SK-N-SH (cell line): ENCODE data around the gene DIS3L2. TPM values are rescaled to one million over a fixed set of nuclear protein-coding genes. Genes with fewer than 3 reads are reported as not detected.

ENCODE experiments used
- CTCF ChIA-PET: fragments of 300-600, 350-600 bp; formaldehyde crosslinking; extraction: SDS; loops from one replicate; lab custom pipeline; 2021; lab: Yijun Ruan, JAX
- POLR2A ChIA-PET: fragments of 350-600 bp; sonication (Branson Sonifier 250); formaldehyde crosslinking; extraction: SDS; loops from one replicate; lab custom pipeline; 2020; ENCODE audit warnings: antibody characterized with exemption, inconsistent platforms; lab: Yijun Ruan, JAX
- DNase-seq: peaks from one replicate; pipeline ENCODE4 v3.0.0; 2012
- H2AFZ ChIP-seq: fragments of 200-600 bp; sonication (generic); 2 replicates; pipeline ENCODE4 v1.8.1; 2016; ENCODE audit warnings: antibody characterized with exemption, mild to moderate bottlenecking, low read depth
- H3F3A ChIP-seq: fragments of 200-600 bp; sonication (generic); replicated peaks from 2 replicates; pipeline ENCODE3; 2016; ENCODE audit warnings: antibody characterized with exemption, mild to moderate bottlenecking; ENCODE audit not compliant: insufficient read depth
- H3K27ac ChIP-seq, 2 experiments: fragments of 200-500 bp in 1 of 2; fragments of 200-600 bp in 1 of 2; sonication (Bioruptor generic) in 1 of 2; sonication (generic), shearing (Covaris generic) in 1 of 2; 2 replicates each; pipeline versions ENCODE4 v1.5.1 to v1.6.1; 2014 to 2016; ENCODE audit warnings: low read depth in 2 of 2, inconsistent platforms in 1 of 2, low read length in 1 of 2, mild to moderate bottlenecking in 1 of 2, mixed read lengths in 1 of 2
- H3K27me3 ChIP-seq: fragments of 200-600 bp; sonication (generic), shearing (Covaris generic); 2 replicates; pipeline ENCODE4 v1.6.1; 2016; ENCODE audit warnings: mixed run types; ENCODE audit not compliant: insufficient read depth
- H3K36me3 ChIP-seq, 2 experiments: fragments of 200-500 bp in 1 of 2; fragments of 200-600 bp in 1 of 2; sonication (Bioruptor generic) in 1 of 2; sonication (generic) in 1 of 2; replicated peaks in 1 of 2; 2 replicates each; pipeline versions ENCODE3 to v1.5.1; 2014 to 2016; ENCODE audit warnings: low read length in 1 of 2, mild to moderate bottlenecking in 1 of 2; ENCODE audit not compliant: insufficient read depth in 2 of 2, control insufficient read depth in 1 of 2
- H3K4me1 ChIP-seq, 2 experiments: fragments of 200-500 bp in 1 of 2; fragments of 200-600 bp in 1 of 2; sonication (Bioruptor generic) in 1 of 2; sonication (generic), shearing (Covaris generic) in 1 of 2; 2 replicates each; pipeline versions ENCODE4 v1.5.1 to v1.6.1; 2014 to 2016; ENCODE audit warnings: low read depth in 1 of 2, low read length in 1 of 2, mixed run types in 1 of 2; ENCODE audit not compliant: insufficient read depth in 2 of 2, control insufficient read depth in 1 of 2
- H3K4me2 ChIP-seq: fragments of 200-600 bp; sonication (generic), shearing (Covaris generic); 2 replicates; pipeline ENCODE4 v1.6.1; 2017; ENCODE audit warnings: mixed run types
- H3K4me3 ChIP-seq, 2 experiments: fragments of 200-500 bp in 1 of 2; fragments of 200-600 bp in 1 of 2; sonication (Bioruptor generic) in 1 of 2; sonication (generic), shearing (Covaris generic) in 1 of 2; 2 replicates each; pipeline versions ENCODE4 v1.5.1 to v1.8.1; 2014 to 2016; ENCODE audit warnings: low read depth in 2 of 2, inconsistent platforms in 1 of 2, low read length in 1 of 2, mild to moderate bottlenecking in 1 of 2, mixed read lengths in 1 of 2, moderate library complexity in 1 of 2
- H3K79me2 ChIP-seq: fragments of 200-600 bp; sonication (generic); 2 replicates; pipeline ENCODE4 v1.8.1; 2017; ENCODE audit warnings: mild to moderate bottlenecking; ENCODE audit not compliant: insufficient read depth
- H3K9ac ChIP-seq: fragments of 200-600 bp; sonication (generic); 2 replicates; pipeline ENCODE4 v1.6.1; 2017; ENCODE audit warnings: mixed run types
- H3K9me2 ChIP-seq: fragments of 200-600 bp; sonication (generic); 2 replicates; pipeline ENCODE4 v1.6.1; 2017; ENCODE audit warnings: mixed run types
- H3K9me3 ChIP-seq: fragments of 200-600 bp; sonication (generic); 2 replicates; pipeline ENCODE4 v1.6.1; 2017; ENCODE audit warnings: mixed run types, mild to moderate bottlenecking, moderate library complexity
- H4K20me1 ChIP-seq: fragments of 200-600 bp; sonication (generic); 2 replicates; pipeline ENCODE4 v1.6.1; 2017; ENCODE audit warnings: mild to moderate bottlenecking, mixed run types; ENCODE audit not compliant: insufficient read depth
- EZH2phosphoT487 ChIP-seq: fragments of 200-600 bp; sonication (generic); IDR thresholded peaks from 2 replicates; pipeline ENCODE4 v1.6.1; 2017; ENCODE audit warnings: low read depth, mixed run types, mild to moderate bottlenecking, antibody characterized with exemption, moderate library complexity, borderline replicate concordance
- FOSL2 ChIP-seq: IDR thresholded peaks from 2 replicates; pipeline ENCODE4 v1.4.0; 2012; ENCODE audit warnings: low read depth, mild to moderate bottlenecking, moderate library complexity, borderline replicate concordance
- FOXM1 ChIP-seq: IDR thresholded peaks from 2 replicates; pipeline ENCODE4 v1.4.0; 2012; ENCODE audit warnings: low read depth, mild to moderate bottlenecking
- GABPA ChIP-seq: IDR thresholded peaks from 2 replicates; pipeline ENCODE4 v1.4.0; 2012; ENCODE audit warnings: low read depth, mild to moderate bottlenecking
- MEF2A ChIP-seq: IDR thresholded peaks from 2 replicates; pipeline ENCODE4 v1.4.0; 2012; ENCODE audit warnings: low read depth, borderline replicate concordance
- MXI1 ChIP-seq: IDR thresholded peaks from 2 replicates; pipeline ENCODE4 v1.6.1; 2012; ENCODE audit warnings: mild to moderate bottlenecking, low read depth, low read length, improper control_type of control experiment
- NFIC ChIP-seq: IDR thresholded peaks from 2 replicates; pipeline ENCODE4 v1.4.0; 2012; ENCODE audit warnings: borderline replicate concordance
- NRF1 ChIP-seq: IDR thresholded peaks from 2 replicates; pipeline ENCODE4 v1.6.1; 2012; ENCODE audit warnings: low read depth, mild to moderate bottlenecking, low read length
- REST ChIP-seq: IDR thresholded peaks from 2 replicates; pipeline ENCODE4 v1.6.1; 2012; ENCODE audit warnings: mild to moderate bottlenecking, low read depth, low read length, moderate library complexity
- RFX5 ChIP-seq: IDR thresholded peaks from 2 replicates; pipeline ENCODE4 v1.6.1; 2012; ENCODE audit warnings: mild to moderate bottlenecking, improper control_type of control experiment, low read length
- RXRA ChIP-seq: IDR thresholded peaks from 2 replicates; pipeline ENCODE4 v1.4.0; 2012; ENCODE audit warnings: low read depth, mild to moderate bottlenecking, borderline replicate concordance
- TAF1 ChIP-seq: IDR thresholded peaks from 2 replicates; pipeline ENCODE4 v1.6.1; 2012; ENCODE audit warnings: low read depth, mild to moderate bottlenecking, low read length, moderate library complexity, borderline replicate concordance
- TEAD4 ChIP-seq: IDR thresholded peaks from 2 replicates; pipeline ENCODE4 v1.4.0; 2012; ENCODE audit warnings: mild to moderate bottlenecking, borderline replicate concordance; ENCODE audit not compliant: insufficient read depth
- USF1 ChIP-seq: IDR thresholded peaks from 2 replicates; pipeline ENCODE4 v1.4.0; 2012; ENCODE audit warnings: low read depth, borderline replicate concordance
- WGBS: methylation state at CpG from one replicate; pipeline ENCODE4 v1.1.6; 2017; ENCODE audit warnings: low lambda C conversion rate; 5-methylcytosine and 5-hydroxymethylcytosine counted together
- polyA plus RNA-seq, 3 experiments: library from polyadenylated mRNA; depleted of rRNA; stranded (reverse); fragments of >200 nt; gene quantifications; 2 replicates each; pipeline ENCODE4 v1.2.3, GENCODE V29; 2012

Gene DIS3L2
- polyA plus RNA-seq, 1 of the 3 experiments (the other 2 are of a cell fraction): 17.9 TPM

GRCh38 chr2:232006253-232006652 is 44.7 kb downstream of the DIS3L2 start:
- CTCF ChIA-PET: interaction anchor here (1.0 kb wide), 1 partner anchor 12 kb away, joined by 3 read pairs; no protein-coding TSS in a partner anchor
- POLR2A ChIA-PET: interaction anchor here (0.6 kb wide), 1 partner anchor 216 kb away, joined by 3 read pairs; no protein-coding TSS in a partner anchor
- H3K79me2 ChIP-seq: peaks cover 31% of the 10 kb centered on the region; the same call in 1 of the 2 replicates

GRCh38 chr2:232008907-232009638 is 47.6 kb downstream of the DIS3L2 start:
- WGBS: 92% methylated on average over 4 of the region's 4 CpGs
- H3K79me2 ChIP-seq: peaks cover 10% of the 10 kb centered on the region; the same call in 1 of the 2 replicates
- no peak overlapping the region for H3K4me3 ChIP-seq
- H3K36me3 ChIP-seq: no peaks in the 10 kb centered on the region
- ChIA-PET POLR2A (no interaction called here), CTCF (interaction anchor here (1.4 kb wide), 1 partner anchor 16 kb away, joined by 3 read pairs; no protein-coding TSS in a partner anchor)
- H3K9me3 ChIP-seq: no peaks in the 10 kb centered on the region
- H4K20me1 ChIP-seq: peaks cover 11% of the 10 kb centered on the region
- no peak overlapping the region for H3K27ac ChIP-seq
- H2AFZ ChIP-seq: no peak overlapping the region
- no peak overlapping the region for H3K9ac ChIP-seq
- DNase-seq: no peak
- H3K9me2 ChIP-seq: no peaks in the 10 kb centered on the region
- H3K4me1 ChIP-seq: peaks cover 11% of the 10 kb centered on the region in 2 experiments
- H3K27me3 ChIP-seq: no peaks in the 10 kb centered on the region
- peaks cover 12% of the 10 kb centered on the region for H3F3A ChIP-seq
- no peak overlapping the region for H3K4me2 ChIP-seq
- TF ChIP-seq EZH2phosphoT487 (no peak), TAF1 (no peak), GABPA (no peak), TEAD4 (no peak), REST (no peak), USF1 (no peak), FOXM1 (no peak), RFX5 (no peak), NRF1 (no peak)

More at GRCh38 chr2:232006253-232006652, 44.7 kb downstream of the DIS3L2 start:
- no peak overlapping the region for H2AFZ ChIP-seq
- H3K9me2 ChIP-seq: no peaks in the 10 kb centered on the region
- no peaks in the 10 kb centered on the region for H3F3A ChIP-seq
- no peak overlapping the region for H3K9ac ChIP-seq
- no peaks in the 10 kb centered on the region for H3K36me3 ChIP-seq
- no peaks in the 10 kb centered on the region for H3K4me1 ChIP-seq
- H3K4me2 ChIP-seq: no peak overlapping the region
- WGBS: 76% methylated on average over 3 of the region's 3 CpGs
- H3K4me3 ChIP-seq: no peak overlapping the region
- no peak overlapping the region for H3K27ac ChIP-seq
- no peaks in the 10 kb centered on the region; the same call in 1 of the 2 replicates for H4K20me1 ChIP-seq
- H3K27me3 ChIP-seq: no peaks in the 10 kb centered on the region
- no peak for DNase-seq
- TF ChIP-seq MEF2A: no peak
- no peak for TF ChIP-seq FOSL2
- no peak for TF ChIP-seq REST
- TF ChIP-seq RXRA: no peak
- no peak for TF ChIP-seq NRF1
- no peak for TF ChIP-seq MXI1
- TF ChIP-seq TAF1: no peak
- no peak for TF ChIP-seq TEAD4
- TF ChIP-seq NFIC: no peak
- TF ChIP-seq, all 33 proteins: peak for 0
- H3K9me3 ChIP-seq: no peaks in the 10 kb centered on the region
